HUES64 (cell line): ENCODE data around the gene ISYNA1.
A peak's percentile ranks its signal among the peaks of the same experiment; 100 is the strongest.

Experiments used
- H3K27ac ChIP-seq: 2 replicates; pipeline ENCODE4 v1.7.0; 2013; ENCODE audit warnings: low read depth, low read length, inconsistent platforms
- H3K27me3 ChIP-seq: 2 replicates; pipeline ENCODE4 v1.6.1; 2013; ENCODE audit warnings: mild to moderate bottlenecking, low read length; ENCODE audit not compliant: insufficient read depth
- H3K36me3 ChIP-seq: 2 replicates; pipeline ENCODE4 v1.6.1; 2013; ENCODE audit warnings: mild to moderate bottlenecking, low read length; ENCODE audit not compliant: insufficient read depth
- H3K4me1 ChIP-seq: 2 replicates; pipeline ENCODE4 v1.6.1; 2013; ENCODE audit warnings: mild to moderate bottlenecking, low read length, moderate library complexity; ENCODE audit not compliant: insufficient read depth
- H3K4me3 ChIP-seq: 2 replicates; pipeline ENCODE4 v1.5.1; 2013; ENCODE audit warnings: mild to moderate bottlenecking, low read length, moderate library complexity
- H3K9ac ChIP-seq: 2 replicates; pipeline ENCODE4 v1.6.1; 2013; ENCODE audit warnings: mild to moderate bottlenecking, low read depth, low read length
- H3K9me3 ChIP-seq: 2 replicates; pipeline ENCODE4 v1.6.1; 2013; ENCODE audit warnings: low read depth, low read length; ENCODE audit not compliant: insufficient read depth
- WGBS: fragments of 150-250, 120-280 bp; methylation state at CpG from one replicate; pipeline ENCODE4 v1.1.7; 2013; ENCODE audit warnings: missing lambda C conversion rate; 5-methylcytosine and 5-hydroxymethylcytosine counted together

ISYNA1 gene

GRCh38 chr19:18441804-18442788, 4.2 kb upstream of the ISYNA1 start:
- Histone ChIP-seq H3K9ac (no peak overlapping the region), H3K27me3 (no peaks in the 10 kb centered on the region), H3K4me1 (peaks cover 19% of the 10 kb centered on the region), H3K4me3 (no peak overlapping the region), H3K9me3 (no peaks in the 10 kb centered on the region), H3K36me3 (peaks cover 21% of the 10 kb centered on the region), H3K27ac (no peak overlapping the region)
- 79% methylated on average over 5 of the region's 5 CpGs for WGBS

GRCh38 chr19:18440936-18441803, 3.2 kb upstream of the ISYNA1 start:
- Histone ChIP-seq H3K27ac (no peak overlapping the region), H3K9me3 (no peaks in the 10 kb centered on the region), H3K36me3 (peaks cover 22% of the 10 kb centered on the region), H3K9ac (no peak overlapping the region), H3K4me3 (no peak overlapping the region), H3K4me1 (peaks cover 19% of the 10 kb centered on the region), H3K27me3 (no peaks in the 10 kb centered on the region)
- 92% methylated on average over 23 of the region's 23 CpGs for WGBS

GRCh38 chr19:18440415-18440877, 2.5 kb upstream of the ISYNA1 start:
- Histone ChIP-seq H3K9ac (no peak overlapping the region), H3K4me1 (peaks cover 19% of the 10 kb centered on the region), H3K4me3 (no peak overlapping the region), H3K27ac (no peak overlapping the region), H3K36me3 (peaks cover 26% of the 10 kb centered on the region), H3K27me3 (no peaks in the 10 kb centered on the region), H3K9me3 (no peaks in the 10 kb centered on the region)
- 87% methylated on average over 11 of the region's 11 CpGs for WGBS

GRCh38 chr19:18439910-18440237, 1.9 kb upstream of the ISYNA1 start:
- Histone ChIP-seq H3K27me3 (no peaks in the 10 kb centered on the region), H3K9ac (no peak overlapping the region), H3K4me3 (no peak overlapping the region), H3K27ac (peak overlapping the region; percentile 92; the same call in 1 of the 2 replicates), H3K9me3 (no peaks in the 10 kb centered on the region), H3K36me3 (peaks cover 29% of the 10 kb centered on the region), H3K4me1 (peaks cover 19% of the 10 kb centered on the region)
- 92% methylated on average over 9 of the region's 9 CpGs for WGBS

- Histone ChIP-seq H3K4me1 (peaks cover 22% of the 10 kb centered on the region), H3K27me3 (no peaks in the 10 kb centered on the region), H3K27ac (peak overlapping the region; percentile 92), H3K9ac (peak overlapping the region; percentile 4; the same call in 1 of the 2 replicates), H3K36me3 (peaks cover 28% of the 10 kb centered on the region), H3K4me3 (peak overlapping the region; percentile 85; the same call in 1 of the 2 replicates), H3K9me3 (no peaks in the 10 kb centered on the region)
- WGBS: 49% methylated on average over 13 of the region's 13 CpGs
Measured at GRCh38 chr19:18439025-18439909, 1.3 kb upstream of the ISYNA1 start.

GRCh38 chr19:18438331-18439024, 545 bp upstream of the ISYNA1 start:
- Histone ChIP-seq H3K9me3 (no peaks in the 10 kb centered on the region), H3K27me3 (no peaks in the 10 kb centered on the region), H3K4me1 (peaks cover 24% of the 10 kb centered on the region), H3K4me3 (peak overlapping the region; percentile 85), H3K36me3 (peaks cover 20% of the 10 kb centered on the region), H3K27ac (peak overlapping the region; percentile 92), H3K9ac (peak overlapping the region; percentile 70)
- 11% methylated on average over 24 of the region's 24 CpGs for WGBS

GRCh38 chr19:18436671-18437490, 1.1 kb downstream of the ISYNA1 start:
- no peaks in the 10 kb centered on the region for H3K9me3 ChIP-seq
- WGBS: 25% methylated on average over 60 of the region's 67 CpGs
- peaks cover 20% of the 10 kb centered on the region for H3K36me3 ChIP-seq
- peak overlapping the region; percentile 71; the same call in 1 of the 2 replicates for H3K27ac ChIP-seq
- peaks cover 31% of the 10 kb centered on the region for H3K4me1 ChIP-seq
- H3K9ac ChIP-seq: peak overlapping the region; percentile 72
- no peaks in the 10 kb centered on the region for H3K27me3 ChIP-seq
- H3K4me3 ChIP-seq: peak overlapping the region; percentile 71

- no peak overlapping the region for H3K9ac ChIP-seq
- no peak overlapping the region for H3K27ac ChIP-seq
- peak overlapping the region; percentile 71 for H3K4me3 ChIP-seq
- no peaks in the 10 kb centered on the region for H3K27me3 ChIP-seq
- H3K9me3 ChIP-seq: no peaks in the 10 kb centered on the region
- H3K4me1 ChIP-seq: peaks cover 36% of the 10 kb centered on the region
- WGBS: 93% methylated on average over 46 of the region's 46 CpGs
- H3K36me3 ChIP-seq: peaks cover 20% of the 10 kb centered on the region
Measured at GRCh38 chr19:18435842-18436670, 1.9 kb downstream of the ISYNA1 start.
